Measurements from ENCODE around the gene FBXL13.
"Not testable (repeated sequence)": the region's sequence is repeated elsewhere in the genome, so short reads cannot be mapped to it uniquely, and the experiment has no call there.

FBXL13 gene

GRCh38 chr7:103079836-103080235 is 5.2 kb upstream of the FBXL13 start:
- no peak overlapping the region for H3K4me2 ChIP-seq (ENCODE audit: low read length)
- H2AK5ac ChIP-seq (ENCODE audit: low read length), result no peak overlapping the region
- H2BK120ac ChIP-seq (ENCODE audit: low read depth, low read length), result no peak overlapping the region
- H3K27ac ChIP-seq (ENCODE audit: low read depth, low read length), result no peak overlapping the region
- no peak overlapping the region for H3K4ac ChIP-seq (ENCODE audit: low read depth, low read length)
- no peak overlapping the region for H2BK5ac ChIP-seq (ENCODE audit: low read length)
- no peak overlapping the region for H3K23ac ChIP-seq (ENCODE audit: low read length)
- H3K79me2 ChIP-seq (ENCODE audit: control insufficient read depth, insufficient read depth, low read length), result peaks cover 10% of the 10 kb centered on the region
- H3K79me1 ChIP-seq (ENCODE audit: low read length), result peaks cover 5% of the 10 kb centered on the region
- no peaks in the 10 kb centered on the region for H3K36me3 ChIP-seq (ENCODE audit: control insufficient read depth, insufficient read depth, low read length)
- H3K56ac ChIP-seq (ENCODE audit: low read length), result no peak overlapping the region
- no peaks in the 10 kb centered on the region for H3K27me3 ChIP-seq (ENCODE audit: insufficient read depth, low read length, poor library complexity)
- H3K18ac ChIP-seq (ENCODE audit: low read length), result no peak overlapping the region
- WGBS (ENCODE audit: extremely low coverage, insufficient coverage, low lambda C conversion rate), result no CpG with 5 or more reads among the region's 3 CpGs
- no peak overlapping the region for H4K5ac ChIP-seq (ENCODE audit: low read length)
- H2BK15ac ChIP-seq (replicated peaks; ENCODE audit: low read depth), result no peak overlapping the region
- no peak overlapping the region for H3K4me3 ChIP-seq (ENCODE audit: low read length)
- no peak overlapping the region for H3K9ac ChIP-seq (ENCODE audit: low read length)
- DNase-seq, result no peak
- no peak overlapping the region for H4K8ac ChIP-seq (ENCODE audit: low read depth, low read length)
- peaks cover 5% of the 10 kb centered on the region for H3K4me1 ChIP-seq (ENCODE audit: control insufficient read depth, low read depth, low read length)

GRCh38 chr7:103078226-103078625 is 3.6 kb upstream of the FBXL13 start:
- H3K4ac ChIP-seq (ENCODE audit: low read depth, low read length), result not testable (repeated sequence)
- WGBS (ENCODE audit: extremely low coverage, insufficient coverage, low lambda C conversion rate), result no CpG with 5 or more reads among the region's 6 CpGs

GRCh38 chr7:103077318-103077717 is 2.7 kb upstream of the FBXL13 start:
- H3K36me3 ChIP-seq (ENCODE audit: control insufficient read depth, insufficient read depth, low read length), result no peaks in the 10 kb centered on the region
- H3K79me2 ChIP-seq (ENCODE audit: control insufficient read depth, insufficient read depth, low read length), result peaks cover 10% of the 10 kb centered on the region
- peaks cover 6% of the 10 kb centered on the region for H3K4me1 ChIP-seq (ENCODE audit: control insufficient read depth, low read depth, low read length)
- H3K4ac ChIP-seq (ENCODE audit: low read depth, low read length), result no peak overlapping the region
- H3K27ac ChIP-seq (ENCODE audit: low read depth, low read length), result no peak overlapping the region
- H3K9ac ChIP-seq (ENCODE audit: low read length), result no peak overlapping the region
- no peak overlapping the region for H3K4me2 ChIP-seq (ENCODE audit: low read length)
- H2AK5ac ChIP-seq (ENCODE audit: low read length), result no peak overlapping the region
- peaks cover 5% of the 10 kb centered on the region for H3K79me1 ChIP-seq (ENCODE audit: low read length)
- H4K5ac ChIP-seq (ENCODE audit: low read length), result no peak overlapping the region
- no CpG with 5 or more reads among the region's 3 CpGs for WGBS (ENCODE audit: extremely low coverage, insufficient coverage, low lambda C conversion rate)
- H4K8ac ChIP-seq (ENCODE audit: low read depth, low read length), result no peak overlapping the region
- H3K4me3 ChIP-seq (ENCODE audit: low read length), result no peak overlapping the region
- no peaks in the 10 kb centered on the region for H3K27me3 ChIP-seq (ENCODE audit: insufficient read depth, low read length, poor library complexity)
- no peak overlapping the region for H2BK15ac ChIP-seq (replicated peaks; ENCODE audit: low read depth)
- no peak overlapping the region for H2BK120ac ChIP-seq (ENCODE audit: low read depth, low read length)
- H3K18ac ChIP-seq (ENCODE audit: low read length), result no peak overlapping the region
- H3K56ac ChIP-seq (ENCODE audit: low read length), result no peak overlapping the region
- no peak for DNase-seq
- no peak overlapping the region for H2BK5ac ChIP-seq (ENCODE audit: low read length)
- no peak overlapping the region for H3K23ac ChIP-seq (ENCODE audit: low read length)

More at GRCh38 chr7:103078226-103078625, 3.6 kb upstream of the FBXL13 start:
- not testable (repeated sequence) for H2BK5ac ChIP-seq (ENCODE audit: low read length); H2AK5ac ChIP-seq (ENCODE audit: low read length); H4K8ac ChIP-seq (ENCODE audit: low read depth, low read length); H3K56ac ChIP-seq (ENCODE audit: low read length); H3K4me2 ChIP-seq (ENCODE audit: low read length); H3K27ac ChIP-seq (ENCODE audit: low read depth, low read length); H3K27me3 ChIP-seq (ENCODE audit: insufficient read depth, low read length, poor library complexity); H3K4me3 ChIP-seq (ENCODE audit: low read length); H4K5ac ChIP-seq (ENCODE audit: low read length); H3K36me3 ChIP-seq (ENCODE audit: control insufficient read depth, insufficient read depth, low read length); H3K79me1 ChIP-seq (ENCODE audit: low read length); H3K4me1 ChIP-seq (ENCODE audit: control insufficient read depth, low read depth, low read length); H3K9ac ChIP-seq (ENCODE audit: low read length); H2BK15ac ChIP-seq (replicated peaks; ENCODE audit: low read depth); H3K18ac ChIP-seq (ENCODE audit: low read length); H2BK120ac ChIP-seq (ENCODE audit: low read depth, low read length); H3K23ac ChIP-seq (ENCODE audit: low read length)
- H3K79me2 ChIP-seq (ENCODE audit: control insufficient read depth, insufficient read depth, low read length), result peaks cover 10% of the 10 kb centered on the region
- peak; percentile 36 for DNase-seq

GRCh38 chr7:103076764-103077163 is 2.2 kb upstream of the FBXL13 start:
- Histone ChIP-seq H2BK120ac (ENCODE audit: low read depth, low read length) (no peak overlapping the region), H2BK5ac (ENCODE audit: low read length) (no peak overlapping the region), H3K27me3 (ENCODE audit: insufficient read depth, low read length, poor library complexity) (no peaks in the 10 kb centered on the region), H3K23ac (ENCODE audit: low read length) (no peak overlapping the region), H3K4ac (ENCODE audit: low read depth, low read length) (no peak overlapping the region), H3K36me3 (ENCODE audit: control insufficient read depth, insufficient read depth, low read length) (no peaks in the 10 kb centered on the region), H3K4me1 (ENCODE audit: control insufficient read depth, low read depth, low read length) (peaks cover 6% of the 10 kb centered on the region), H3K9ac (ENCODE audit: low read length) (no peak overlapping the region), H3K4me2 (ENCODE audit: low read length) (no peak overlapping the region), H2BK15ac (replicated peaks; ENCODE audit: low read depth) (no peak overlapping the region), H3K27ac (ENCODE audit: low read depth, low read length) (no peak overlapping the region), H4K8ac (ENCODE audit: low read depth, low read length) (no peak overlapping the region), H3K79me1 (ENCODE audit: low read length) (peaks cover 5% of the 10 kb centered on the region), H3K79me2 (ENCODE audit: control insufficient read depth, insufficient read depth, low read length) (peaks cover 10% of the 10 kb centered on the region), H3K56ac (ENCODE audit: low read length) (no peak overlapping the region), H3K18ac (ENCODE audit: low read length) (no peak overlapping the region), H2AK5ac (ENCODE audit: low read length) (no peak overlapping the region), H4K5ac (ENCODE audit: low read length) (no peak overlapping the region), H3K4me3 (ENCODE audit: low read length) (no peak overlapping the region)
- WGBS (ENCODE audit: extremely low coverage, insufficient coverage, low lambda C conversion rate), result no CpG with 5 or more reads among the region's 7 CpGs
- DNase-seq, result no peak

- Histone ChIP-seq H3K27me3 (ENCODE audit: insufficient read depth, low read length, poor library complexity) (no peaks in the 10 kb centered on the region), H3K36me3 (ENCODE audit: control insufficient read depth, insufficient read depth, low read length) (no peaks in the 10 kb centered on the region), H3K18ac (ENCODE audit: low read length) (peak overlapping the region; percentile 62), H4K8ac (ENCODE audit: low read depth, low read length) (no peak overlapping the region), H2BK5ac (ENCODE audit: low read length) (no peak overlapping the region), H3K79me2 (ENCODE audit: control insufficient read depth, insufficient read depth, low read length) (peaks cover 10% of the 10 kb centered on the region), H3K56ac (ENCODE audit: low read length) (peak overlapping the region; percentile 92), H4K5ac (ENCODE audit: low read length) (no peak overlapping the region), H3K23ac (ENCODE audit: low read length) (no peak overlapping the region), H2BK120ac (ENCODE audit: low read depth, low read length) (no peak overlapping the region), H3K4me1 (ENCODE audit: control insufficient read depth, low read depth, low read length) (peaks cover 3% of the 10 kb centered on the region), H3K27ac (ENCODE audit: low read depth, low read length) (peak overlapping the region; percentile 95), H3K79me1 (ENCODE audit: low read length) (peaks cover 5% of the 10 kb centered on the region), H3K4me3 (ENCODE audit: low read length) (peak overlapping the region; percentile 31), H3K4ac (ENCODE audit: low read depth, low read length) (no peak overlapping the region), H3K9ac (ENCODE audit: low read length) (peak overlapping the region; percentile 68), H3K4me2 (ENCODE audit: low read length) (peak overlapping the region; percentile 35), H2BK15ac (replicated peaks; ENCODE audit: low read depth) (no peak overlapping the region), H2AK5ac (ENCODE audit: low read length) (no peak overlapping the region)
- WGBS (ENCODE audit: extremely low coverage, insufficient coverage, low lambda C conversion rate), result no CpG with 5 or more reads among the region's 36 CpGs
- DNase-seq, result peak; percentile 64
Measured at GRCh38 chr7:103075337-103075918, 832 bp upstream of the FBXL13 start.

- no peaks in the 10 kb centered on the region for H3K36me3 ChIP-seq (ENCODE audit: control insufficient read depth, insufficient read depth, low read length)
- H3K56ac ChIP-seq (ENCODE audit: low read length), result peak overlapping the region; percentile 92
- H3K4ac ChIP-seq (ENCODE audit: low read depth, low read length), result no peak overlapping the region
- peak overlapping the region; percentile 97 for H3K4me3 ChIP-seq (ENCODE audit: low read length)
- H3K4me2 ChIP-seq (ENCODE audit: low read length), result peak overlapping the region; percentile 76
- H3K9ac ChIP-seq (ENCODE audit: low read length), result peak overlapping the region; percentile 68
- no peak overlapping the region for H4K8ac ChIP-seq (ENCODE audit: low read depth, low read length)
- H3K79me1 ChIP-seq (ENCODE audit: low read length), result peaks cover 5% of the 10 kb centered on the region
- H3K27me3 ChIP-seq (ENCODE audit: insufficient read depth, low read length, poor library complexity), result no peaks in the 10 kb centered on the region
- DNase-seq, result peak; percentile 26
- H3K18ac ChIP-seq (ENCODE audit: low read length), result no peak overlapping the region
- H2BK5ac ChIP-seq (ENCODE audit: low read length), result no peak overlapping the region
- peaks cover 9% of the 10 kb centered on the region for H3K79me2 ChIP-seq (ENCODE audit: control insufficient read depth, insufficient read depth, low read length)
- H3K4me1 ChIP-seq (ENCODE audit: control insufficient read depth, low read depth, low read length), result peaks cover 3% of the 10 kb centered on the region
- H3K27ac ChIP-seq (ENCODE audit: low read depth, low read length), result no peak overlapping the region
- no peak overlapping the region for H2BK120ac ChIP-seq (ENCODE audit: low read depth, low read length)
- H2AK5ac ChIP-seq (ENCODE audit: low read length), result no peak overlapping the region
- no peak overlapping the region for H4K5ac ChIP-seq (ENCODE audit: low read length)
- no peak overlapping the region for H3K23ac ChIP-seq (ENCODE audit: low read length)
- no peak overlapping the region for H2BK15ac ChIP-seq (replicated peaks; ENCODE audit: low read depth)
- WGBS (ENCODE audit: extremely low coverage, insufficient coverage, low lambda C conversion rate), result no CpG with 5 or more reads among the region's 6 CpGs
Measured at GRCh38 chr7:103073989-103074518, 542 bp downstream of the FBXL13 start.

Measured in mesendoderm (in vitro differentiated cells).